Measurements from ENCODE around the gene ARMC3.
A peak's percentile ranks its signal among the peaks of the same experiment; 100 is the strongest.
"Not testable (repeated sequence)": the region's sequence is repeated elsewhere in the genome, so short reads cannot be mapped to it uniquely, and the experiment has no call there.

Gene ARMC3

GRCh38 chr10:22903694-22904093 lies 24.2 kb upstream of the ARMC3 start:
- TF ChIP-seq POLR2AphosphoS5 (IDR thresholded peaks at IDR 0.05; ENCODE audit: low read depth, low read length) (no peak), SPI1 (IDR thresholded peaks at IDR 0.05; ENCODE audit: low read depth, low read length) (no peak), TAF1 (IDR thresholded peaks at IDR 0.05; ENCODE audit: low read depth, low read length) (no peak), POU2F2 (IDR thresholded peaks at IDR 0.05; ENCODE audit: low read depth, low read length) (no peak)
- DNase-seq (ENCODE audit: insufficient read length, low spot score): no peak
- FAIRE-seq: no peak

GRCh38 chr10:22906767-22907166 lies 21.1 kb upstream of the ARMC3 start:
- FAIRE-seq: no peak
- no peak for DNase-seq (ENCODE audit: insufficient read length, low spot score)
- no peak for TF ChIP-seq POU2F2 (IDR thresholded peaks at IDR 0.05; ENCODE audit: low read depth, low read length)
- no peak for TF ChIP-seq SPI1 (IDR thresholded peaks at IDR 0.05; ENCODE audit: low read depth, low read length)
- no peak for TF ChIP-seq POLR2AphosphoS5 (IDR thresholded peaks at IDR 0.05; ENCODE audit: low read depth, low read length)
- TF ChIP-seq PAX5 (IDR thresholded peaks at IDR 0.05; ENCODE audit: insufficient read depth, low read length, severe bottlenecking): no peak
- no peak for TF ChIP-seq TAF1 (IDR thresholded peaks at IDR 0.05; ENCODE audit: low read depth, low read length)
- no peak for TF ChIP-seq POLR2A (IDR thresholded peaks at IDR 0.05; ENCODE audit: low read depth, low read length)

- FAIRE-seq (no peak), DNase-seq (ENCODE audit: insufficient read length, low spot score) (no peak)
Observed at GRCh38 chr10:22908837-22909236, 19.0 kb upstream of the ARMC3 start.

GRCh38 chr10:22909673-22910072 lies 18.2 kb upstream of the ARMC3 start:
- DNase-seq (ENCODE audit: insufficient read length, low spot score); FAIRE-seq: not testable (repeated sequence)

More at GRCh38 chr10:22908837-22909236, 19.0 kb upstream of the ARMC3 start:
- TF ChIP-seq SPI1 (IDR thresholded peaks at IDR 0.05; ENCODE audit: low read depth, low read length) (no peak), TAF1 (IDR thresholded peaks at IDR 0.05; ENCODE audit: low read depth, low read length) (no peak), POLR2AphosphoS5 (IDR thresholded peaks at IDR 0.05; ENCODE audit: low read depth, low read length) (no peak), POU2F2 (IDR thresholded peaks at IDR 0.05; ENCODE audit: low read depth, low read length) (no peak), PAX5 (IDR thresholded peaks at IDR 0.05; ENCODE audit: insufficient read depth, low read length, severe bottlenecking) (no peak), POLR2A (IDR thresholded peaks at IDR 0.05; ENCODE audit: low read depth, low read length) (no peak)

GRCh38 chr10:22911067-22911466 lies 16.8 kb upstream of the ARMC3 start:
- FAIRE-seq (no peak), DNase-seq (ENCODE audit: insufficient read length, low spot score) (no peak)
- TF ChIP-seq TAF1 (IDR thresholded peaks at IDR 0.05; ENCODE audit: low read depth, low read length) (no peak), PAX5 (IDR thresholded peaks at IDR 0.05; ENCODE audit: insufficient read depth, low read length, severe bottlenecking) (no peak), POLR2AphosphoS5 (IDR thresholded peaks at IDR 0.05; ENCODE audit: low read depth, low read length) (no peak), POLR2A (IDR thresholded peaks at IDR 0.05; ENCODE audit: low read depth, low read length) (no peak), SPI1 (IDR thresholded peaks at IDR 0.05; ENCODE audit: low read depth, low read length) (no peak), POU2F2 (IDR thresholded peaks at IDR 0.05; ENCODE audit: low read depth, low read length) (no peak)

- DNase-seq (ENCODE audit: insufficient read length, low spot score): no peak
- peak; percentile 43 for FAIRE-seq
- TF ChIP-seq PAX5 (IDR thresholded peaks at IDR 0.05; ENCODE audit: insufficient read depth, low read length, severe bottlenecking) (no peak), SPI1 (IDR thresholded peaks at IDR 0.05; ENCODE audit: low read depth, low read length) (no peak), POU2F2 (IDR thresholded peaks at IDR 0.05; ENCODE audit: low read depth, low read length) (no peak), POLR2AphosphoS5 (IDR thresholded peaks at IDR 0.05; ENCODE audit: low read depth, low read length) (no peak), POLR2A (IDR thresholded peaks at IDR 0.05; ENCODE audit: low read depth, low read length) (no peak), TAF1 (IDR thresholded peaks at IDR 0.05; ENCODE audit: low read depth, low read length) (no peak)
Observed at GRCh38 chr10:22911889-22912762, 15.7 kb upstream of the ARMC3 start.

GRCh38 chr10:22912763-22913384 lies 15.0 kb upstream of the ARMC3 start:
- FAIRE-seq (no peak), DNase-seq (ENCODE audit: insufficient read length, low spot score) (no peak)
- no peak for TF ChIP-seq TAF1 (IDR thresholded peaks at IDR 0.05; ENCODE audit: low read depth, low read length)
- no peak for TF ChIP-seq POLR2AphosphoS5 (IDR thresholded peaks at IDR 0.05; ENCODE audit: low read depth, low read length)
- TF ChIP-seq POU2F2 (IDR thresholded peaks at IDR 0.05; ENCODE audit: low read depth, low read length): no peak
- TF ChIP-seq POLR2A (IDR thresholded peaks at IDR 0.05; ENCODE audit: low read depth, low read length): no peak
- TF ChIP-seq SPI1 (IDR thresholded peaks at IDR 0.05; ENCODE audit: low read depth, low read length): no peak
- no peak for TF ChIP-seq PAX5 (IDR thresholded peaks at IDR 0.05; ENCODE audit: insufficient read depth, low read length, severe bottlenecking)

GRCh38 chr10:22913474-22914092 lies 14.3 kb upstream of the ARMC3 start:
- no peak for TF ChIP-seq TAF1 (IDR thresholded peaks at IDR 0.05; ENCODE audit: low read depth, low read length)
- no peak for TF ChIP-seq SPI1 (IDR thresholded peaks at IDR 0.05; ENCODE audit: low read depth, low read length)
- no peak for TF ChIP-seq POLR2AphosphoS5 (IDR thresholded peaks at IDR 0.05; ENCODE audit: low read depth, low read length)
- TF ChIP-seq PAX5 (IDR thresholded peaks at IDR 0.05; ENCODE audit: insufficient read depth, low read length, severe bottlenecking): no peak
- TF ChIP-seq POLR2A (IDR thresholded peaks at IDR 0.05; ENCODE audit: low read depth, low read length): no peak
- TF ChIP-seq POU2F2 (IDR thresholded peaks at IDR 0.05; ENCODE audit: low read depth, low read length): no peak
- no peak for FAIRE-seq
- no peak for DNase-seq (ENCODE audit: insufficient read length, low spot score)

- no peak for FAIRE-seq
- DNase-seq (ENCODE audit: insufficient read length, low spot score): no peak
- TF ChIP-seq TAF1 (IDR thresholded peaks at IDR 0.05; ENCODE audit: low read depth, low read length) (no peak), SPI1 (IDR thresholded peaks at IDR 0.05; ENCODE audit: low read depth, low read length) (no peak), POLR2AphosphoS5 (IDR thresholded peaks at IDR 0.05; ENCODE audit: low read depth, low read length) (no peak), POLR2A (IDR thresholded peaks at IDR 0.05; ENCODE audit: low read depth, low read length) (no peak), PAX5 (IDR thresholded peaks at IDR 0.05; ENCODE audit: insufficient read depth, low read length, severe bottlenecking) (no peak), POU2F2 (IDR thresholded peaks at IDR 0.05; ENCODE audit: low read depth, low read length) (no peak)
Observed at GRCh38 chr10:22915314-22915713, 12.5 kb upstream of the ARMC3 start.
